Erythroblast (primary cell): ENCODE measurements around the gene STX8.

Experiments used
- GATA1 ChIP-seq: IDR thresholded peaks from 2 replicates; pipeline ENCODE4 v1.6.1; 2011; ENCODE audit warnings: low read depth, mild to moderate bottlenecking, control low read depth, low read length, moderate library complexity
- POLR2A ChIP-seq: IDR thresholded peaks from 2 replicates; pipeline ENCODE4 v1.6.1; 2011; ENCODE audit warnings: mild to moderate bottlenecking, low read length

DNA sequence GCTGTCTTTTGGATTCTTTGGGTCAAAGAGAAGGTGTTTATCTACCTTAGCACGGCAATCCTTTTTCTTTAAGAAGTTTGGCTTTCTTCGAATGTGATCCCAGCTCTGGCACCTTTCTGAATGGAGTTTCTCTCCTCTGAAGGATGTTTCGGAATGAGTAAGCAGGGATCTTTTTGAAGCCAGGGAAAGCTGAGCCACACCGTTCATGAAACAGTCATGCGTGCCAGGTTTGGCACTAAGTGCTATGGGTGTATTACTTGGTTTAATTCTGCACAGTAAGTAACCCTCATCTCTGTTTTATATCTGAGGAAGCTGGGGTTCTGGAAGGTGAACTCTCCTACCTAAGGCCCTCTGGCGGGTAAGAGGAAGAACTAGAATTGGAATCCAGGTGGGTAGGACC is 319.8 kb downstream of the STX8 start:
- TF ChIP-seq POLR2A: no peak
- TF ChIP-seq GATA1: no peak
